ENCODE data around the gene CD300E.

GRCh38 chr17:74612046-74612445, 11.5 kb downstream of the CD300E start:
- TF ChIP-seq POU6F1 (CRISPR knock-in tag; IDR thresholded peaks at IDR 0.05; ENCODE audit: borderline replicate concordance, low read depth) (no peak), CREB5 (CRISPR knock-in tag; IDR thresholded peaks at IDR 0.05; ENCODE audit: low read depth) (no peak), ZFP30 (CRISPR knock-in tag; IDR thresholded peaks at IDR 0.05) (no peak), RARB (CRISPR knock-in tag; IDR thresholded peaks at IDR 0.05) (no peak), OSR1 (CRISPR knock-in tag; IDR thresholded peaks at IDR 0.05) (no peak), CSDC2 (CRISPR knock-in tag; IDR thresholded peaks at IDR 0.05) (no peak), PATZ1 (CRISPR knock-in tag; IDR thresholded peaks at IDR 0.05; ENCODE audit: borderline replicate concordance) (no peak)

Data from SK-N-SH treated with all-trans-retinoic acid at 6 μM for 48 hours (cell line).